Upper lobe of left lung (tissue), 6 donors: ENCODE data around the gene TRMT61A. TPM values are rescaled to one million over a fixed set of nuclear protein-coding genes. Genes with fewer than 3 reads are reported as not detected.
A peak's percentile ranks its signal among the peaks of the same experiment; 100 is the strongest.

ENCODE experiments used
- ATAC-seq, 2 donors: fragments of 200-7000 bp; cut with Tn5 transposase; one replicate each; pipeline ENCODE4 v1.9.1; 2022; ENCODE audit warnings: mild to moderate bottlenecking in 2 of 2, moderate library complexity in 2 of 2; ENCODE audit not compliant: low FRiP score in 2 of 2
- DNase-seq, 2 donors: peaks; one replicate each; pipeline ENCODE4 v3.0.0-alpha.2; 2019 to 2020
- H3K27ac ChIP-seq, 4 donors: fragments of 200-600 bp; sonication (generic); one replicate each; pipeline ENCODE4 v1.5.1; 2016 to 2019
- H3K27me3 ChIP-seq, 4 donors: fragments of 200-600 bp; sonication (generic); one replicate each; pipeline ENCODE4 v1.5.1; 2017 to 2019
- H3K36me3 ChIP-seq, 4 donors: fragments of 200-600 bp; sonication (generic); one replicate each; pipeline ENCODE4 v1.5.1; 2016 to 2019
- H3K4me1 ChIP-seq, 4 donors: fragments of 200-600 bp; sonication (generic); one replicate each; pipeline ENCODE4 v1.5.1; 2018 to 2019
- H3K4me3 ChIP-seq, 4 donors: fragments of 200-600 bp; sonication (generic); one replicate each; pipeline ENCODE4 v1.5.1; 2017 to 2019; ENCODE audit warnings: mild to moderate bottlenecking in 2 of 4, moderate library complexity in 1 of 4
- H3K9me3 ChIP-seq, 4 donors: fragments of 200-600 bp; sonication (generic); one replicate each; pipeline ENCODE4 v1.5.1; 2018 to 2019
- EP300 ChIP-seq, 4 donors: sonication (generic); formaldehyde crosslinking; IDR thresholded peaks; one replicate each; pipeline ENCODE4 v1.5.1; 2017; ENCODE audit warnings: antibody characterized with exemption in 4 of 4, control low read depth in 2 of 4
- POLR2A ChIP-seq, 4 donors: fragments of 450-650 bp; IDR thresholded peaks; one replicate each; pipeline ENCODE4 v1.5.1; 2016 to 2017; ENCODE audit warnings: antibody characterized with exemption in 4 of 4, mild to moderate bottlenecking in 2 of 4
- POLR2AphosphoS5 ChIP-seq, 2 donors: sonication (generic); formaldehyde crosslinking; IDR thresholded peaks; one replicate each; pipeline ENCODE4 v1.5.1; 2017; ENCODE audit warnings: antibody characterized with exemption in 2 of 2
- WGBS, 2 donors: methylation state at CpG; one replicate each; pipeline ENCODE4 v1.1.5; 2017 to 2018; 5-methylcytosine and 5-hydroxymethylcytosine counted together
- total RNA-seq, 6 donors: library from RNA; depleted of rRNA in 4 of 6; stranded (reverse); fragments of >200 nt in 4 of 6; gene quantifications; one replicate each; pipeline versions ENCODE4 v1.1.0 to v1.2.1, GENCODE V29; 2016 to 2021
- TF ChIP-seq, protein P1 (sequence below), 6 experiments: fragments of 450-650 bp in 4 of 6; fragments of 200-600 bp in 2 of 6; sonication (generic) in 2 of 6; IDR thresholded peaks; one replicate each; pipeline ENCODE4 v1.5.1; 2016 to 2019; ENCODE audit warnings: antibody characterized with exemption in 6 of 6
- donor health status: DM: no; HTN: no; CAD: no; lungs with moderate emphysema.
- donor health status: DM: no; HTN: yes; CAD: no; lungs with severe emphysema.

TRMT61A gene
- total RNA-seq, 6 donors from 2014 or later, result 6.7 to 25.1 (median 15.0) TPM

GRCh38 chr14:103563844-103564505, 35.0 kb downstream of the TRMT61A start:
- peak overlapping the region; percentile 84 to 99 (median 98) for H3K4me3 ChIP-seq
- H3K9me3 ChIP-seq, result no peaks in the 10 kb centered on the region
- ATAC-seq (no peak), DNase-seq (no peak)
- TF ChIP-seq POLR2AphosphoS5 (IDR thresholded peaks at IDR 0.05), result no peak
- TF ChIP-seq EP300 (IDR thresholded peaks at IDR 0.05), result no peak
- TF ChIP-seq, protein P1, sequence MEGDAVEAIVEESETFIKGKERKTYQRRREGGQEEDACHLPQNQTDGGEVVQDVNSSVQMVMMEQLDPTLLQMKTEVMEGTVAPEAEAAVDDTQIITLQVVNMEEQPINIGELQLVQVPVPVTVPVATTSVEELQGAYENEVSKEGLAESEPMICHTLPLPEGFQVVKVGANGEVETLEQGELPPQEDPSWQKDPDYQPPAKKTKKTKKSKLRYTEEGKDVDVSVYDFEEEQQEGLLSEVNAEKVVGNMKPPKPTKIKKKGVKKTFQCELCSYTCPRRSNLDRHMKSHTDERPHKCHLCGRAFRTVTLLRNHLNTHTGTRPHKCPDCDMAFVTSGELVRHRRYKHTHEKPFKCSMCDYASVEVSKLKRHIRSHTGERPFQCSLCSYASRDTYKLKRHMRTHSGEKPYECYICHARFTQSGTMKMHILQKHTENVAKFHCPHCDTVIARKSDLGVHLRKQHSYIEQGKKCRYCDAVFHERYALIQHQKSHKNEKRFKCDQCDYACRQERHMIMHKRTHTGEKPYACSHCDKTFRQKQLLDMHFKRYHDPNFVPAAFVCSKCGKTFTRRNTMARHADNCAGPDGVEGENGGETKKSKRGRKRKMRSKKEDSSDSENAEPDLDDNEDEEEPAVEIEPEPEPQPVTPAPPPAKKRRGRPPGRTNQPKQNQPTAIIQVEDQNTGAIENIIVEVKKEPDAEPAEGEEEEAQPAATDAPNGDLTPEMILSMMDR (IDR thresholded peaks at IDR 0.05), result no peak
- TF ChIP-seq POLR2A (IDR thresholded peaks at IDR 0.05), result no peak
- 60 to 61% methylated on average over 21 of the region's 21 CpGs for WGBS, 2 donors
- H3K27ac ChIP-seq, result peak overlapping the region in 1 of 4 donors; percentile 99
- peaks cover 33 to 57% (median 48%) of the 10 kb centered on the region in 4 donors for H3K4me1 ChIP-seq
- peaks cover 8 to 21% (median 10%) of the 10 kb centered on the region in 4 donors for H3K36me3 ChIP-seq
- no peaks in the 10 kb centered on the region for H3K27me3 ChIP-seq

GRCh38 chr14:103568952-103569351, 40.0 kb downstream of the TRMT61A start:
- 50 to 61% methylated on average over 8 of the region's 8 CpGs for WGBS, 2 donors
- ATAC-seq (no peak), DNase-seq (no peak)
- H3K4me3 ChIP-seq, result no peak overlapping the region
- H3K27ac ChIP-seq, result no peak overlapping the region
- no peaks in the 10 kb centered on the region for H3K27me3 ChIP-seq
- peaks cover 0 to 21% (median under 1%) of the 10 kb centered on the region in 4 donors for H3K36me3 ChIP-seq
- no peak for TF ChIP-seq POLR2A (IDR thresholded peaks at IDR 0.05)
- TF ChIP-seq POLR2AphosphoS5 (IDR thresholded peaks at IDR 0.05), result no peak
- TF ChIP-seq EP300 (IDR thresholded peaks at IDR 0.05), result no peak
- TF ChIP-seq, protein P1 (IDR thresholded peaks at IDR 0.05), result no peak
- no peaks in the 10 kb centered on the region for H3K9me3 ChIP-seq
- H3K4me1 ChIP-seq, result peaks cover 12 to 40% (median 24%) of the 10 kb centered on the region in 4 donors

GRCh38 chr14:103569408-103569807, 40.4 kb downstream of the TRMT61A start:
- H3K4me1 ChIP-seq, result peaks cover 8 to 36% (median 21%) of the 10 kb centered on the region in 4 donors
- no peaks in the 10 kb centered on the region for H3K9me3 ChIP-seq
- DNase-seq (no peak), ATAC-seq (no peak)
- no peak overlapping the region for H3K4me3 ChIP-seq
- H3K27me3 ChIP-seq, result no peaks in the 10 kb centered on the region
- H3K36me3 ChIP-seq, result peaks cover 0 to 26% (median under 1%) of the 10 kb centered on the region in 4 donors
- 75 to 81% methylated on average over 11 of the region's 11 CpGs for WGBS, 2 donors
- TF ChIP-seq EP300 (IDR thresholded peaks at IDR 0.05) (no peak), POLR2A (IDR thresholded peaks at IDR 0.05) (no peak), POLR2AphosphoS5 (IDR thresholded peaks at IDR 0.05) (no peak)
- TF ChIP-seq, protein P1 (IDR thresholded peaks at IDR 0.05), result no peak
- H3K27ac ChIP-seq, result no peak overlapping the region

DNA sequence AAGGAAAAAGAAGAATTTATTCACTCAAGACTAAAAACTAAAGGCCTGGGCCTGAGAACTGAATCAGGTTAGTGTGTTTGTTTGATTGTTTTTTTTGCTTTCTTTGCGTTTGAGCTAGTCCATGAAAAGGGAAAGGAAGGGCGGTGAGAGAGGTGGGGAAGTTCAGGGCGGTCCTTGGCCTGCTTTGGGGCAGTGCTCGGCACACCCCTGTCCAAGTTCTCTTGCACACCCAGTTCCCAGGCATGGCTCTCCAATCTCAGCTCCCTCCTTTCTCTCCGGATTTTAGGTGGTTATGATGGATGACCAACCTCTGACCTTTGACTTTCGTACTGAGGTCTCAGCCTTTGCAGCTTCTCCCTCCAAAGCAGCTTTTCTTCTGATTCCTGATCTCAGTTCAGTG, 45.1 kb downstream of the TRMT61A start:
- Histone ChIP-seq H3K27ac (peak overlapping the region in 3 of 4 donors; percentile 15 to 83 (median 79)), H3K9me3 (no peaks in the 10 kb centered on the region), H3K36me3 (peaks cover 3 to 46% (median 6%) of the 10 kb centered on the region in 4 donors), H3K4me3 (no peak overlapping the region), H3K4me1 (peaks cover 33 to 60% (median 40%) of the 10 kb centered on the region in 4 donors), H3K27me3 (no peaks in the 10 kb centered on the region)
- TF ChIP-seq POLR2A (IDR thresholded peaks at IDR 0.05), result no peak
- TF ChIP-seq, protein P1 (IDR thresholded peaks at IDR 0.05), result no peak
- TF ChIP-seq POLR2AphosphoS5 (IDR thresholded peaks at IDR 0.05), result no peak
- no peak for TF ChIP-seq EP300 (IDR thresholded peaks at IDR 0.05)
- 67 to 71% methylated on average over 6 of the region's 6 CpGs for WGBS, 2 donors
- no peak for DNase-seq
- ATAC-seq, result no peak
